C4-2B (cell line): ENCODE data around the gene NOX1.

Experiments
- CTCF ChIP-seq: fragments of 450-650 bp; conservative IDR thresholded peaks from 2 replicates; pipeline ENCODE4 v1.5.1; 2017; ENCODE audit warnings: mild to moderate bottlenecking
- ZFX ChIP-seq: fragments of 450-650 bp; IDR thresholded peaks from 2 replicates; pipeline ENCODE4 v1.6.1; 2017

- TF ChIP-seq CTCF, result no peak
- no peak for TF ChIP-seq ZFX
These were observed 31.5 kb upstream of the NOX1 start for GRCh38 chrX:100905620-100906019.
